ENCODE results near the gene RFC1. TPM values are rescaled to one million over a fixed set of nuclear protein-coding genes. Genes with fewer than 3 reads are reported as not detected.

RFC1 gene
- total and polyA plus RNA-seq, 2 of the 4 experiments (the other 2 are of a cell fraction): 18.4 to 49.3 TPM

DNA sequence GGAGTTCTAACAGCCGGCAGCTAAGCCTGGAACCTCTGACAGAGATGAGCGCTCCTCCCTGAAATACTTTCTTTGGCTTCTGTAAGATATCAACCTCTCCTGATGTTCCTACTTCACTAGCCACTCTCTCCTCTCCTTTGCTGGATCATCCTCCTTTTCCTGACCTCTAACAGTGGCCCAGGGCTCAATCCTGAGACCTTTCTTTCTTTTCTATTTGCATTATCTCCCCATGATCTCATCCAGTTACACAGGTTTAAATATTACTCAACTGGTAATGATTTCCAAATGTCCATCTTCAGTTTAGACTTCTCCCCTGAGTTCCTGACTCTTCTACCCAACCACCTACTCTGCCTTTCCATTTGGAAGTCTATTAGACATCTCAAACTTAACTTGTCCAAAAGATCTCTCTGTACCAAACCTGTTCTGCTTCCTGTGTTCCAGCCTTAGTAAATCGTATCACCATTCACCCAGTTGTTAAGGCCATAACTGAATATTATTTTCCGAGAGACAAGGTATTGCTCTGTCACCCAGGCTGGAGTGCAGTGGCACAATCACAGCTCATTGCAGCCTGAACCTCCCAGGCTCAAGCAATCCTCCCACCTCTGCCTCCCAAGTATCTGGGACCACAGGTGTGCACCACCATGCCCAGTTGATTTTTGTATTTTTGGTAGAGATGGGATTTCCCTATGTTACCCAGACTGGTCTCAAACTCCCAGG lies 41.1 kb downstream of the RFC1 start:
- H3K79me1 ChIP-seq (ENCODE audit: low read depth in 1 of 2, low read length in 2 of 2): peaks cover 11 to 30% of the 10 kb centered on the region in 2 experiments
- POLR2A ChIA-PET (ENCODE audit: unreplicated experiment): no interaction called here
- no peak overlapping the region for H2AFZ ChIP-seq (replicated peaks; ENCODE audit: low read length, poor library complexity)
- no peak overlapping the region for H3K27ac ChIP-seq (ENCODE audit: insufficient read depth, low read length)
- H3K9me3 ChIP-seq (ENCODE audit: control insufficient read depth, insufficient read depth, low read length): no peaks in the 10 kb centered on the region
- ATAC-seq (ENCODE audit: low read depth): no peak
- H3K9ac ChIP-seq (ENCODE audit: low read depth, low read length): no peak overlapping the region
- no peaks in the 10 kb centered on the region; the same call in 1 of the 2 replicates for H3K9me1 ChIP-seq (ENCODE audit: insufficient read depth, low read length)
- H2BK5ac ChIP-seq (ENCODE audit: low read depth, low read length, poor library complexity, severe bottlenecking): no peak overlapping the region
- H2AK9ac ChIP-seq (replicated peaks; ENCODE audit: low read depth, low read length, poor library complexity): no peak overlapping the region
- H3K4me2 ChIP-seq (ENCODE audit: low read depth, low read length): no peak overlapping the region
- no peak overlapping the region for H2BK15ac ChIP-seq (ENCODE audit: low read depth, low read length)
- no peak overlapping the region for H3K56ac ChIP-seq (ENCODE audit: extremely low read depth, insufficient read depth, low read length)
- dilution Hi-C loops (cut with HindIII; ENCODE audit: low sequenced_read_pairs, unreplicated experiment) (no loop called here), intact Hi-C loops (cut with micrococcal nuclease) (loop anchor here (5.0 kb wide), 1 partner anchor 42 kb away; the partner anchor contains the start of gene RFC1), in situ Hi-C loops (cut with MboI; ENCODE audit: low sequenced_read_pairs) (no loop called here)
- no peak overlapping the region for H2AK5ac ChIP-seq (ENCODE audit: low read depth, low read length)
- TF ChIP-seq RAD21 (IDR thresholded peaks at IDR 0.05; ENCODE audit: low read length) (no peak), RCOR1 (IDR thresholded peaks at IDR 0.05; ENCODE audit: insufficient replicate concordance, low read length) (no peak), MAZ (IDR thresholded peaks at IDR 0.05; ENCODE audit: borderline replicate concordance, low read depth, low read length) (no peak), SMC3 (IDR thresholded peaks at IDR 0.05; ENCODE audit: low read depth, low read length) (no peak), MXI1 (IDR thresholded peaks at IDR 0.05; ENCODE audit: borderline replicate concordance, low read depth, low read length) (no peak), RFX5 (IDR thresholded peaks at IDR 0.05; ENCODE audit: low read depth, low read length) (no peak), CEBPB (IDR thresholded peaks at IDR 0.05; ENCODE audit: low read depth, low read length) (no peak)
- TF ChIP-seq, protein P1, sequence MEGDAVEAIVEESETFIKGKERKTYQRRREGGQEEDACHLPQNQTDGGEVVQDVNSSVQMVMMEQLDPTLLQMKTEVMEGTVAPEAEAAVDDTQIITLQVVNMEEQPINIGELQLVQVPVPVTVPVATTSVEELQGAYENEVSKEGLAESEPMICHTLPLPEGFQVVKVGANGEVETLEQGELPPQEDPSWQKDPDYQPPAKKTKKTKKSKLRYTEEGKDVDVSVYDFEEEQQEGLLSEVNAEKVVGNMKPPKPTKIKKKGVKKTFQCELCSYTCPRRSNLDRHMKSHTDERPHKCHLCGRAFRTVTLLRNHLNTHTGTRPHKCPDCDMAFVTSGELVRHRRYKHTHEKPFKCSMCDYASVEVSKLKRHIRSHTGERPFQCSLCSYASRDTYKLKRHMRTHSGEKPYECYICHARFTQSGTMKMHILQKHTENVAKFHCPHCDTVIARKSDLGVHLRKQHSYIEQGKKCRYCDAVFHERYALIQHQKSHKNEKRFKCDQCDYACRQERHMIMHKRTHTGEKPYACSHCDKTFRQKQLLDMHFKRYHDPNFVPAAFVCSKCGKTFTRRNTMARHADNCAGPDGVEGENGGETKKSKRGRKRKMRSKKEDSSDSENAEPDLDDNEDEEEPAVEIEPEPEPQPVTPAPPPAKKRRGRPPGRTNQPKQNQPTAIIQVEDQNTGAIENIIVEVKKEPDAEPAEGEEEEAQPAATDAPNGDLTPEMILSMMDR (conservative IDR thresholded peaks at IDR 0.05; ENCODE audit: low read depth, low read length): no peak
- TF ChIP-seq, protein P2, sequence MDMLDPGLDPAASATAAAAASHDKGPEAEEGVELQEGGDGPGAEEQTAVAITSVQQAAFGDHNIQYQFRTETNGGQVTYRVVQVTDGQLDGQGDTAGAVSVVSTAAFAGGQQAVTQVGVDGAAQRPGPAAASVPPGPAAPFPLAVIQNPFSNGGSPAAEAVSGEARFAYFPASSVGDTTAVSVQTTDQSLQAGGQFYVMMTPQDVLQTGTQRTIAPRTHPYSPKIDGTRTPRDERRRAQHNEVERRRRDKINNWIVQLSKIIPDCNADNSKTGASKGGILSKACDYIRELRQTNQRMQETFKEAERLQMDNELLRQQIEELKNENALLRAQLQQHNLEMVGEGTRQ (IDR thresholded peaks at IDR 0.05; ENCODE audit: low read depth, low read length): no peak
- H4K20me1 ChIP-seq (ENCODE audit: insufficient read depth, low read length): no peaks in the 10 kb centered on the region; the same call in 1 of the 2 replicates
- no peak overlapping the region for H3K4ac ChIP-seq (ENCODE audit: low read depth, low read length)
- CTCF ChIA-PET: no interaction called here
- H4K91ac ChIP-seq (ENCODE audit: insufficient read depth, low read depth, low read length): no peak overlapping the region
- no peak overlapping the region for H3K4me3 ChIP-seq (ENCODE audit: insufficient read depth, low read depth, low read length)
- H3K18ac ChIP-seq (ENCODE audit: low read depth, low read length): no peak overlapping the region
- H3K36me3 ChIP-seq (ENCODE audit: control insufficient read depth, insufficient read depth, low read length): peaks cover 3% of the 10 kb centered on the region
- H2BK20ac ChIP-seq (ENCODE audit: low read depth, low read length): no peak overlapping the region
- H3K4me1 ChIP-seq (ENCODE audit: control insufficient read depth, insufficient read depth, low read length): peaks cover 2% of the 10 kb centered on the region; the same call in 1 of the 2 replicates
- H2BK120ac ChIP-seq (ENCODE audit: low read depth, low read length): no peak overlapping the region
- DNase-seq: no peak
- no peak overlapping the region for H3K23ac ChIP-seq (ENCODE audit: low read depth, low read length)
- no peak overlapping the region for H4K5ac ChIP-seq (ENCODE audit: low read depth, low read length)
- no TSS peak for BruUV-seq (replicated peaks)
- 50% methylated on average over 2 of the region's 4 CpGs; no CpG with 5 or more reads in 1 of the 2 experiments for WGBS, 2 experiments (ENCODE audit: extremely low coverage in 2 of 2, insufficient read length in 1 of 2)
- no peak overlapping the region for H4K8ac ChIP-seq (ENCODE audit: low read depth in 2 of 2, low read length in 2 of 2)
- H3K14ac ChIP-seq (replicated peaks; ENCODE audit: low read depth, low read length): no peak overlapping the region
- no peaks in the 10 kb centered on the region for H3K27me3 ChIP-seq (ENCODE audit: control insufficient read depth, insufficient read depth, low read length)

Data from IMR-90 (cell line).